Activated CD4-positive, alpha-beta T cell treated with anti-CD3 and anti-CD28 coated beads for 36 hours (primary cell): Measurements from ENCODE around the gene HKDC1. TPM values are rescaled to one million over a fixed set of nuclear protein-coding genes. Genes with fewer than 3 reads are reported as not detected.
A peak's percentile ranks its signal among the peaks of the same experiment; 100 is the strongest.

Experiments
- ATAC-seq: fragments of 200-7000 bp; cut with Tn5 transposase; one replicate; pipeline ENCODE4 v1.10.0; 2021; ENCODE audit warnings: mild to moderate bottlenecking, moderate library complexity
- CTCF ChIA-PET: fragments of 350-600 bp; sonication (Branson Sonifier 250); formaldehyde crosslinking; loops from one replicate; lab custom pipeline; 2021; ENCODE audit warnings: antibody characterized with exemption; lab: Charles Lee
- POLR2A ChIA-PET: fragments of 350-600 bp; sonication (Branson Sonifier 250); formaldehyde crosslinking; loops from one replicate; lab custom pipeline; 2021; ENCODE audit warnings: antibody characterized with exemption, inconsistent platforms; lab: Charles Lee
- DNase-seq: peaks from one replicate; pipeline ENCODE4 v3.0.0-alpha.2; 2020
- H3K27ac Mint-ChIP-seq: one replicate; pipeline ENCODE4 v1.8.0; 2021; ENCODE audit warnings: mixed read lengths
- H3K27me3 Mint-ChIP-seq: one replicate; pipeline ENCODE4 v1.8.0; 2021; ENCODE audit warnings: mixed read lengths
- H3K36me3 Mint-ChIP-seq: one replicate; pipeline ENCODE4 v1.8.0; 2021; ENCODE audit warnings: low read depth, mixed read lengths
- H3K4me1 Mint-ChIP-seq: one replicate; pipeline ENCODE4 v1.8.0; 2021; ENCODE audit warnings: mixed read lengths
- H3K4me3 Mint-ChIP-seq: one replicate; pipeline ENCODE4 v1.8.0; 2021; ENCODE audit warnings: mild to moderate bottlenecking, moderate library complexity, mixed read lengths
- H3K9me3 Mint-ChIP-seq: one replicate; pipeline ENCODE4 v1.8.0; 2021; ENCODE audit warnings: low read depth, mixed read lengths
- intact Hi-C, 2 experiments: fragments of 100-400 bp; cut with DNase I in 1 of 2; cut with micrococcal nuclease in 1 of 2; formaldehyde crosslinking; loops; one replicate each; pipeline versions ENCODE4 v1.14.2 to v1.15.1; 2022 to 2024; cut with DNase I, micrococcal nuclease
- total RNA-seq, 2 experiments: library from RNA; stranded (reverse); gene quantifications; one replicate each; pipeline ENCODE4 v1.2.3, GENCODE V29; 2021

HKDC1 gene
- total RNA-seq, 2 experiments from 2014 or later: 0.30 to 0.80 TPM

GRCh38 chr10:69261184-69261583, 41.1 kb downstream of the HKDC1 start:
- Mint-ChIP-seq H3K27me3 (no peaks in the 10 kb centered on the region), H3K9me3 (no peaks in the 10 kb centered on the region), H3K4me3 (no peak overlapping the region), H3K27ac (no peak overlapping the region), H3K36me3 (no peaks in the 10 kb centered on the region), H3K4me1 (peaks cover 16% of the 10 kb centered on the region)
- POLR2A ChIA-PET: no interaction called here
- ATAC-seq: no peak
- intact Hi-C loops: no loop called here
- DNase-seq: no peak
- CTCF ChIA-PET: interaction anchor here (0.5 kb wide), 2 partner anchors 60 to 236 kb away, joined by 3 to 4 read pairs; no protein-coding TSS in a partner anchor

GRCh38 chr10:69262292-69262751, 42.2 kb downstream of the HKDC1 start:
- H3K4me3 Mint-ChIP-seq: no peak overlapping the region
- intact Hi-C loops: loop anchor here (1.0 to 2.0 kb wide), 3 partner anchors 40 to 56 kb away; no protein-coding TSS in a partner anchor

GRCh38 chr10:69265521-69265920, 45.4 kb downstream of the HKDC1 start:
- POLR2A ChIA-PET: no interaction called here
- ATAC-seq: no peak
- intact Hi-C loops: no loop called here

More at GRCh38 chr10:69262292-69262751, 42.2 kb downstream of the HKDC1 start:
- DNase-seq (no peak), ATAC-seq (peak; percentile 95)
- H3K9me3 Mint-ChIP-seq: no peaks in the 10 kb centered on the region
- H3K27me3 Mint-ChIP-seq: no peaks in the 10 kb centered on the region
- POLR2A ChIA-PET: interaction anchor here (0.7 kb wide), 1 partner anchor 411 kb away, joined by 5 read pairs; no protein-coding TSS in a partner anchor
- no peaks in the 10 kb centered on the region for H3K36me3 Mint-ChIP-seq
- peaks cover 16% of the 10 kb centered on the region for H3K4me1 Mint-ChIP-seq
- H3K27ac Mint-ChIP-seq: peak overlapping the region; percentile 69
- CTCF ChIA-PET: no interaction called here

GRCh38 chr10:69268761-69269416, 48.8 kb downstream of the HKDC1 start:
- ATAC-seq (no peak), DNase-seq (no peak)
- intact Hi-C loops: no loop called here
- Mint-ChIP-seq H3K27ac (no peak overlapping the region), H3K4me3 (no peak overlapping the region), H3K36me3 (no peaks in the 10 kb centered on the region), H3K4me1 (peaks cover 2% of the 10 kb centered on the region), H3K27me3 (no peaks in the 10 kb centered on the region), H3K9me3 (no peaks in the 10 kb centered on the region)
- ChIA-PET CTCF (interaction anchor here (0.6 to 1.5 kb wide), 2 partner anchors 10 to 69 kb away, joined by 3 read pairs; partner anchors contain the start of gene HK1), POLR2A (interaction anchor here (0.7 kb wide), 1 partner anchor 66 kb away, joined by 3 read pairs; no protein-coding TSS in a partner anchor)

More at GRCh38 chr10:69265521-69265920, 45.4 kb downstream of the HKDC1 start:
- no peak overlapping the region for H3K27ac Mint-ChIP-seq
- no peak overlapping the region for H3K4me3 Mint-ChIP-seq
- no peaks in the 10 kb centered on the region for H3K27me3 Mint-ChIP-seq
- H3K9me3 Mint-ChIP-seq: no peaks in the 10 kb centered on the region
- peaks cover 16% of the 10 kb centered on the region for H3K4me1 Mint-ChIP-seq
- DNase-seq: no peak
- CTCF ChIA-PET: no interaction called here
- no peaks in the 10 kb centered on the region for H3K36me3 Mint-ChIP-seq

GRCh38 chr10:69269761-69270160, 49.6 kb downstream of the HKDC1 start:
- H3K4me3 Mint-ChIP-seq: no peak overlapping the region
- DNase-seq: no peak
- ATAC-seq: no peak
- H3K36me3 Mint-ChIP-seq: no peaks in the 10 kb centered on the region
- no peaks in the 10 kb centered on the region for H3K9me3 Mint-ChIP-seq
- POLR2A ChIA-PET: interaction anchor here (0.7 kb wide), 1 partner anchor 65 kb away, joined by 3 read pairs; no protein-coding TSS in a partner anchor
- H3K27me3 Mint-ChIP-seq: no peaks in the 10 kb centered on the region
- intact Hi-C loops: no loop called here
- H3K27ac Mint-ChIP-seq: no peak overlapping the region
- CTCF ChIA-PET: interaction anchor here (0.7 to 1.5 kb wide), 2 partner anchors 9 to 40 kb away, joined by 3 read pairs; partner anchors contain the start of gene HK1
- H3K4me1 Mint-ChIP-seq: peaks cover 2% of the 10 kb centered on the region

- H3K9me3 Mint-ChIP-seq: no peaks in the 10 kb centered on the region
- DNase-seq (no peak), ATAC-seq (no peak)
- H3K27ac Mint-ChIP-seq: no peak overlapping the region
- peaks cover 2% of the 10 kb centered on the region for H3K4me1 Mint-ChIP-seq
- CTCF ChIA-PET: no interaction called here
- H3K36me3 Mint-ChIP-seq: no peaks in the 10 kb centered on the region
- POLR2A ChIA-PET: no interaction called here
- no peaks in the 10 kb centered on the region for H3K27me3 Mint-ChIP-seq
- intact Hi-C loops: no loop called here
- H3K4me3 Mint-ChIP-seq: no peak overlapping the region
Observed at GRCh38 chr10:69270990-69271389, 50.9 kb downstream of the HKDC1 start.

GRCh38 chr10:69272624-69273023, 52.5 kb downstream of the HKDC1 start:
- H3K27me3 Mint-ChIP-seq: no peaks in the 10 kb centered on the region
- intact Hi-C loops: no loop called here
- POLR2A ChIA-PET: no interaction called here

GRCh38 chr10:69275444-69275843, 55.3 kb downstream of the HKDC1 start:
- CTCF ChIA-PET: no interaction called here
- DNase-seq (no peak), ATAC-seq (no peak)
- no peak overlapping the region for H3K4me3 Mint-ChIP-seq
- H3K9me3 Mint-ChIP-seq: no peaks in the 10 kb centered on the region
- intact Hi-C loops: no loop called here
- no peak overlapping the region for H3K27ac Mint-ChIP-seq
- peaks cover 2% of the 10 kb centered on the region for H3K4me1 Mint-ChIP-seq
- POLR2A ChIA-PET: no interaction called here
- no peaks in the 10 kb centered on the region for H3K27me3 Mint-ChIP-seq
- H3K36me3 Mint-ChIP-seq: no peaks in the 10 kb centered on the region

More at GRCh38 chr10:69272624-69273023, 52.5 kb downstream of the HKDC1 start:
- DNase-seq: no peak
- H3K36me3 Mint-ChIP-seq: no peaks in the 10 kb centered on the region
- H3K9me3 Mint-ChIP-seq: no peaks in the 10 kb centered on the region
- no peak overlapping the region for H3K27ac Mint-ChIP-seq
- no peak overlapping the region for H3K4me3 Mint-ChIP-seq
- peaks cover 2% of the 10 kb centered on the region for H3K4me1 Mint-ChIP-seq
- ATAC-seq: no peak
- CTCF ChIA-PET: interaction anchor here (0.6 to 1.0 kb wide), 3 partner anchors 9 to 30 kb away, joined by 3 to 4 read pairs (median 3); no protein-coding TSS in a partner anchor

GRCh38 chr10:69276503-69276902, 56.4 kb downstream of the HKDC1 start:
- Mint-ChIP-seq H3K27ac (no peak overlapping the region), H3K36me3 (no peaks in the 10 kb centered on the region), H3K4me1 (no peaks in the 10 kb centered on the region), H3K4me3 (no peak overlapping the region), H3K9me3 (no peaks in the 10 kb centered on the region), H3K27me3 (no peaks in the 10 kb centered on the region)
- POLR2A ChIA-PET: no interaction called here
- CTCF ChIA-PET: interaction anchor here (0.6 kb wide), 1 partner anchor 60 kb away, joined by 3 read pairs; no protein-coding TSS in a partner anchor
- DNase-seq: no peak
- ATAC-seq: no peak
- intact Hi-C loops: no loop called here

- ChIA-PET POLR2A (no interaction called here), CTCF (interaction anchor here (1.1 kb wide), 1 partner anchor 9 kb away, joined by 3 read pairs; no protein-coding TSS in a partner anchor)
Observed at GRCh38 chr10:69278446-69278963, 58.4 kb downstream of the HKDC1 start, which contains the start of gene HK1. TSS of gene HK1 (plus strand) at chr10:69278496.

GRCh38 chr10:69279110-69279509, 59.0 kb downstream of the HKDC1 start:
- ChIA-PET POLR2A (no interaction called here), CTCF (interaction anchor here (1.0 to 1.1 kb wide), 2 partner anchors 10 to 12 kb away, joined by 3 read pairs; no protein-coding TSS in a partner anchor)
- Mint-ChIP-seq H3K27me3 (no peaks in the 10 kb centered on the region), H3K9me3 (no peaks in the 10 kb centered on the region), H3K27ac (no peak overlapping the region), H3K4me3 (no peak overlapping the region), H3K36me3 (no peaks in the 10 kb centered on the region), H3K4me1 (no peaks in the 10 kb centered on the region)
- no peak for ATAC-seq
- no peak for DNase-seq
- intact Hi-C loops: no loop called here

More at GRCh38 chr10:69278446-69278963, 58.4 kb downstream of the HKDC1 start, which contains the start of gene HK1:
- intact Hi-C loops: no loop called here
- H3K9me3 Mint-ChIP-seq: no peaks in the 10 kb centered on the region
- H3K36me3 Mint-ChIP-seq: no peaks in the 10 kb centered on the region
- no peaks in the 10 kb centered on the region for H3K4me1 Mint-ChIP-seq
- no peak for ATAC-seq
- no peaks in the 10 kb centered on the region for H3K27me3 Mint-ChIP-seq
- H3K27ac Mint-ChIP-seq: no peak within 1 kb of the TSS
- DNase-seq: no peak
- H3K4me3 Mint-ChIP-seq: no peak within 1 kb of the TSS
